ENCODE results near the gene PAWR.

- TF ChIP-seq POLR2A (IDR thresholded peaks at IDR 0.05), result no peak
- no peak for TF ChIP-seq CTCF (IDR thresholded peaks at IDR 0.05)
Measured at GRCh38 chr12:79585147-79585546, 105.6 kb downstream of the PAWR start.
